Body of pancreas (tissue), 4 donors: ENCODE measurements around the gene CASP9.
"Not testable (repeated sequence)": the region's sequence is repeated elsewhere in the genome, so short reads cannot be mapped to it uniquely, and the experiment has no call there.

ENCODE experiments used
- CTCF ChIP-seq, 7 experiments: fragments of 450-650 bp in 4 of 7; fragments of 200-600 bp in 3 of 7; sonication (generic) in 3 of 7; IDR thresholded peaks; one replicate each; pipeline ENCODE4 v1.5.1; 2016 to 2019; ENCODE audit warnings: antibody characterized with exemption in 7 of 7
- POLR2A ChIP-seq, 3 donors: fragments of 450-650 bp; IDR thresholded peaks; one replicate each; pipeline ENCODE4 v1.6.1; 2016; ENCODE audit warnings: antibody characterized with exemption in 3 of 3, mild to moderate bottlenecking in 2 of 3

GRCh38 chr1:15486844-15487610, 37.0 kb downstream of the CASP9 start:
- TF ChIP-seq CTCF, POLR2A (IDR thresholded peaks at IDR 0.05): not testable (repeated sequence)
